Tibial artery (tissue), 4 donors: ENCODE results near the gene BTBD18.

Source experiments
- DNase-seq, 2 donors: peaks; one replicate each; pipeline ENCODE4 v3.0.0-alpha.2; 2019
- H3K27ac ChIP-seq, 2 donors: fragments of 200-600 bp; sonication (generic) in 1 of 2; 1 replicate in 1 of 2; 2 replicates in 1 of 2; pipeline ENCODE4 v1.5.1; 2018 to 2019; ENCODE audit warnings: mild to moderate bottlenecking in 1 of 2
- H3K27me3 ChIP-seq, 2 donors: fragments of 200-600 bp; sonication (generic) in 1 of 2; one replicate each; pipeline versions ENCODE4 v1.5.1 to v1.6.0; 2016 to 2019
- H3K36me3 ChIP-seq, 3 donors: fragments of 200-600 bp; sonication (generic) in 2 of 3; one replicate each; pipeline ENCODE4 v1.5.1; 2016 to 2019; ENCODE audit warnings: mild to moderate bottlenecking in 2 of 3
- H3K4me1 ChIP-seq, 4 donors: fragments of 200-600 bp; sonication (generic) in 2 of 4; 1 replicate in 3 of 4; 2 replicates in 1 of 4; pipeline ENCODE4 v1.5.1; 2016 to 2019
- H3K4me3 ChIP-seq, 2 donors: fragments of 200-600 bp; sonication (generic) in 1 of 2; 1 replicate in 1 of 2; 2 replicates in 1 of 2; pipeline ENCODE4 v1.5.1; 2018 to 2019; ENCODE audit warnings: mild to moderate bottlenecking in 2 of 2
- H3K9me3 ChIP-seq, 3 donors: fragments of 200-600 bp; sonication (generic) in 1 of 3; one replicate each; pipeline ENCODE4 v1.5.1; 2016 to 2019
- CTCF ChIP-seq, 2 experiments: fragments of 200-600 bp in 1 of 2; fragments of 450-650 bp in 1 of 2; IDR thresholded peaks; one replicate each; pipeline ENCODE4 v1.5.1; 2017 to 2019; ENCODE audit warnings: antibody characterized with exemption in 2 of 2, mild to moderate bottlenecking in 1 of 2, moderate library complexity in 1 of 2
- intact Hi-C: fragments of 100-400 bp; cut with DNase I; formaldehyde crosslinking; loops from one replicate; pipeline ENCODE4 v1.15.0; 2023; ENCODE audit warnings: low total_unique reads

BTBD18 gene

GRCh38 chr11:57703341-57703740 is 48.3 kb downstream of the BTBD18 start:
- no peak for DNase-seq
- H3K27me3 ChIP-seq: no peaks in the 10 kb centered on the region
- intact Hi-C loops: loop anchor here (10.0 kb wide), 1 partner anchor 101 kb away; no protein-coding TSS in a partner anchor
- no peaks in the 10 kb centered on the region for H3K9me3 ChIP-seq
- no peak overlapping the region for H3K27ac ChIP-seq
- H3K4me1 ChIP-seq: peaks cover 0 to 3% (median 1%) of the 10 kb centered on the region in 4 donors
- no peak for TF ChIP-seq CTCF (IDR thresholded peaks at IDR 0.05)
- no peak overlapping the region for H3K4me3 ChIP-seq
- H3K36me3 ChIP-seq: peaks cover 49 to 74% (median 57%) of the 10 kb centered on the region in 3 donors

GRCh38 chr11:57700425-57700824 is 51.2 kb downstream of the BTBD18 start:
- TF ChIP-seq CTCF (IDR thresholded peaks at IDR 0.05): no peak
- Histone ChIP-seq H3K9me3 (no peaks in the 10 kb centered on the region), H3K4me1 (no peaks in the 10 kb centered on the region), H3K27me3 (no peaks in the 10 kb centered on the region), H3K27ac (no peak overlapping the region), H3K4me3 (no peak overlapping the region), H3K36me3 (peaks cover 74 to 91% (median 83%) of the 10 kb centered on the region in 3 donors)
- intact Hi-C loops: loop anchor here (10.0 kb wide), 1 partner anchor 104 kb away; no protein-coding TSS in a partner anchor
- DNase-seq: no peak

- TF ChIP-seq CTCF (IDR thresholded peaks at IDR 0.05): no peak
- no peak for DNase-seq
- no peak overlapping the region for H3K4me3 ChIP-seq
- H3K27ac ChIP-seq: no peak overlapping the region
- H3K9me3 ChIP-seq: no peaks in the 10 kb centered on the region
- H3K4me1 ChIP-seq: no peaks in the 10 kb centered on the region
- peaks cover 78 to 91% (median 85%) of the 10 kb centered on the region in 3 donors for H3K36me3 ChIP-seq
- intact Hi-C loops: loop anchor here (10.0 kb wide), 1 partner anchor 105 kb away; no protein-coding TSS in a partner anchor
- no peaks in the 10 kb centered on the region for H3K27me3 ChIP-seq
Measured at GRCh38 chr11:57699813-57700212, 51.8 kb downstream of the BTBD18 start.

GRCh38 chr11:57698843-57699365 is 52.7 kb downstream of the BTBD18 start:
- Histone ChIP-seq H3K27me3 (no peaks in the 10 kb centered on the region), H3K4me1 (no peaks in the 10 kb centered on the region), H3K9me3 (no peaks in the 10 kb centered on the region), H3K4me3 (no peak overlapping the region), H3K36me3 (peaks cover 78 to 91% (median 86%) of the 10 kb centered on the region in 3 donors), H3K27ac (no peak overlapping the region)
- DNase-seq: no peak
- TF ChIP-seq CTCF (IDR thresholded peaks at IDR 0.05): no peak
- intact Hi-C loops: no loop called here
